OCI-LY7 (cell line): ENCODE measurements around the gene PLXDC2. TPM values are rescaled to one million over a fixed set of nuclear protein-coding genes. Genes with fewer than 3 reads are reported as not detected.

Experiments
- BruUV-seq: library from RNA; stranded (reverse); fragments of 400-500 nt; replicated peaks from 2 replicates; lab custom pipeline; 2021; lab: Mats Ljungman, UMichigan
- CTCF ChIA-PET: fragments of 300-600 bp; sonication (Branson Sonifier 250); formaldehyde crosslinking; loops from one replicate; lab custom pipeline; 2022; ENCODE audit warnings: antibody characterized with exemption; ENCODE audit not compliant: unreplicated experiment; lab: Charles Lee
- POLR2A ChIA-PET: fragments of 300-600 bp; sonication (Branson Sonifier 250); formaldehyde crosslinking; loops from one replicate; lab custom pipeline; 2022; ENCODE audit warnings: antibody characterized with exemption; lab: Charles Lee
- DNase-seq: peaks from one replicate; pipeline ENCODE4 v3.0.0-alpha.2; 2015; ENCODE audit warnings: low spot score
- H2AFZ ChIP-seq: fragments of 200-600 bp; sonication (generic), shearing (Covaris generic); 2 replicates; pipeline ENCODE4 v1.6.1; 2014; ENCODE audit warnings: mild to moderate bottlenecking, antibody characterized with exemption, low read length, moderate library complexity
- H3K27ac ChIP-seq: fragments of 200-600 bp; sonication (generic); 2 replicates; pipeline ENCODE4 v1.5.1; 2014; ENCODE audit warnings: mixed run types, low read depth, mild to moderate bottlenecking, moderate library complexity, low read length, inconsistent platforms; ENCODE audit not compliant: poor library complexity, severe bottlenecking
- H3K36me3 ChIP-seq: fragments of 200-600 bp; sonication (generic); 2 replicates; pipeline ENCODE4 v1.6.1; 2014; ENCODE audit warnings: mild to moderate bottlenecking, antibody characterized with exemption, low read length, moderate library complexity, mixed read lengths; ENCODE audit not compliant: insufficient read depth
- H3K4me1 ChIP-seq: fragments of 200-600 bp; sonication (generic); 2 replicates; pipeline ENCODE4 v1.5.1; 2014; ENCODE audit warnings: mild to moderate bottlenecking, low read length; ENCODE audit not compliant: insufficient read depth, poor library complexity, severe bottlenecking
- H3K4me2 ChIP-seq: fragments of 200-600 bp; sonication (generic); 2 replicates; pipeline ENCODE4 v1.6.1; 2014; ENCODE audit warnings: mild to moderate bottlenecking, low read length
- H3K4me3 ChIP-seq: fragments of 200-600 bp; sonication (generic); 2 replicates; pipeline ENCODE4 v1.5.1; 2014; ENCODE audit warnings: mild to moderate bottlenecking, low read depth, low read length; ENCODE audit not compliant: poor library complexity, severe bottlenecking
- H3K79me2 ChIP-seq: fragments of 200-600 bp; sonication (generic); 2 replicates; pipeline ENCODE4 v1.6.1; 2016; ENCODE audit warnings: low read depth, mild to moderate bottlenecking, low read length, moderate library complexity, mixed read lengths; ENCODE audit not compliant: insufficient read depth
- H3K9me2 ChIP-seq: fragments of 200-600 bp; sonication (generic); 2 replicates; pipeline ENCODE4 v1.6.1; 2016; ENCODE audit warnings: mild to moderate bottlenecking, low read length, mixed read lengths; ENCODE audit not compliant: insufficient read depth
- H3K9me3 ChIP-seq: fragments of 200-600 bp; sonication (generic); 2 replicates; pipeline ENCODE4 v1.6.1; 2014; ENCODE audit warnings: mild to moderate bottlenecking, mixed run types, low read length, mixed read lengths
- H4K20me1 ChIP-seq: fragments of 200-600 bp; sonication (generic); 2 replicates; pipeline ENCODE4 v1.6.1; 2014; ENCODE audit warnings: mild to moderate bottlenecking, antibody characterized with exemption, low read length, moderate library complexity, mixed read lengths; ENCODE audit not compliant: insufficient read depth
- CTCF ChIP-seq: fragments of 200-600 bp; sonication (generic); conservative IDR thresholded peaks from 2 replicates; pipeline ENCODE4 v1.5.1; 2014; ENCODE audit warnings: mild to moderate bottlenecking, antibody characterized with exemption, low read length, moderate library complexity, mixed read lengths
- EZH2phosphoT487 ChIP-seq: fragments of 200-600 bp; sonication (generic); IDR thresholded peaks from 2 replicates; pipeline ENCODE4 v1.6.1; 2018; ENCODE audit warnings: low read depth, borderline replicate concordance, mild to moderate bottlenecking, mixed run types, antibody characterized with exemption, low read length, moderate library complexity, mixed read lengths
- intact Hi-C: fragments of 100-400 bp; cut with micrococcal nuclease; formaldehyde crosslinking; loops from one replicate; pipeline ENCODE4 v1.10.0; 2022; ENCODE audit not compliant: unreplicated experiment
- total RNA-seq, 2 experiments: library from RNA; depleted of rRNA in 1 of 2; stranded (reverse); fragments of >200 nt in 1 of 2; shearing (Covaris generic) in 1 of 2; gene quantifications; 2 replicates each; pipeline ENCODE4 v1.2.3, GENCODE V29; 2014 to 2022

Gene PLXDC2
- total RNA-seq, 2 experiments from 2014 or later = not detected

- TF ChIP-seq EZH2phosphoT487 (no peak), CTCF (no peak)
- Histone ChIP-seq H3K4me1 (no peaks in the 10 kb centered on the region), H3K9me2 (no peaks in the 10 kb centered on the region), H3K27ac (no peak overlapping the region), H4K20me1 (no peaks in the 10 kb centered on the region), H3K9me3 (no peaks in the 10 kb centered on the region), H3K4me2 (no peak overlapping the region), H3K4me3 (no peak overlapping the region), H3K36me3 (no peaks in the 10 kb centered on the region), H2AFZ (no peak overlapping the region), H3K79me2 (no peaks in the 10 kb centered on the region)
- no peak for DNase-seq
- POLR2A ChIA-PET = no interaction called here
- CTCF ChIA-PET = no interaction called here
- intact Hi-C loops = no loop called here
- no TSS peak for BruUV-seq
These were observed 140.3 kb downstream of the PLXDC2 start for GRCh38 chr10:19956516-19957032.

GRCh38 chr10:19958787-19959186, 142.6 kb downstream of the PLXDC2 start:
- no TSS peak for BruUV-seq
- H3K4me1 ChIP-seq = no peaks in the 10 kb centered on the region
- no peaks in the 10 kb centered on the region for H3K9me3 ChIP-seq
- ChIA-PET POLR2A (interaction anchor here (1.0 kb wide), 1 partner anchor 12 kb away, joined by 3 read pairs; no protein-coding TSS in a partner anchor), CTCF (no interaction called here)
- no peak overlapping the region for H3K4me3 ChIP-seq
- no peaks in the 10 kb centered on the region for H3K36me3 ChIP-seq
- no peaks in the 10 kb centered on the region for H3K9me2 ChIP-seq
- no peak overlapping the region for H3K4me2 ChIP-seq
- no peak for TF ChIP-seq CTCF
- TF ChIP-seq EZH2phosphoT487 = no peak
- no peak for DNase-seq
- no peak overlapping the region for H3K27ac ChIP-seq
- H3K79me2 ChIP-seq = no peaks in the 10 kb centered on the region
- no peaks in the 10 kb centered on the region for H4K20me1 ChIP-seq
- intact Hi-C loops = no loop called here
- H2AFZ ChIP-seq = no peak overlapping the region
